Smooth muscle cell (in vitro differentiated cells): ENCODE data around the gene SP7. TPM values are rescaled to one million over a fixed set of nuclear protein-coding genes. Genes with fewer than 3 reads are reported as not detected.

Experiments used
- DNase-seq: peaks from one replicate; lab custom pipeline; 2025; ENCODE audit not compliant: unreplicated experiment; lab: John Stamatoyannopoulos, UW
- H2AFZ ChIP-seq: fragments of 200-600 bp; sonication (generic); 2 replicates; pipeline ENCODE4 v1.6.0; 2016; ENCODE audit warnings: antibody characterized with exemption, low read depth, mild to moderate bottlenecking
- H3F3A ChIP-seq: fragments of 200-600 bp; sonication (generic); 2 replicates; pipeline ENCODE4 v1.6.0; 2017; ENCODE audit warnings: antibody characterized with exemption, low read depth
- H3K27ac ChIP-seq: fragments of 200-600 bp; sonication (generic); 2 replicates; pipeline ENCODE4 v1.5.1; 2016; ENCODE audit warnings: low read depth, mild to moderate bottlenecking
- H3K27me3 ChIP-seq: fragments of 200-600 bp; sonication (generic); 2 replicates; pipeline ENCODE4 v1.6.1; 2016; ENCODE audit warnings: low read depth, mild to moderate bottlenecking
- H3K36me3 ChIP-seq: fragments of 200-600 bp; sonication (generic); 2 replicates; pipeline ENCODE4 v1.5.1; 2016; ENCODE audit warnings: low read depth
- H3K4me1 ChIP-seq: fragments of 200-600 bp; sonication (generic); 2 replicates; pipeline ENCODE4 v1.5.1; 2016; ENCODE audit warnings: low read depth
- H3K4me2 ChIP-seq: fragments of 200-600 bp; sonication (generic); 2 replicates; pipeline ENCODE4 v1.6.0; 2016; ENCODE audit warnings: mild to moderate bottlenecking
- H3K4me3 ChIP-seq: fragments of 200-600 bp; sonication (generic); 2 replicates; pipeline ENCODE4 v1.5.1; 2016; ENCODE audit warnings: mild to moderate bottlenecking
- H3K79me2 ChIP-seq: fragments of 200-600 bp; sonication (generic); 2 replicates; pipeline ENCODE4 v1.6.0; 2016; ENCODE audit warnings: low read depth, mild to moderate bottlenecking
- H3K9ac ChIP-seq: fragments of 200-600 bp; sonication (generic); 2 replicates; pipeline ENCODE4 v1.6.0; 2016; ENCODE audit warnings: low read depth
- H3K9me3 ChIP-seq: fragments of 200-600 bp; sonication (generic); replicated peaks from 2 replicates; pipeline ENCODE4 v1.5.1; 2016; ENCODE audit warnings: low read depth
- H4K20me1 ChIP-seq: fragments of 200-600 bp; sonication (generic); 2 replicates; pipeline ENCODE4 v1.6.0; 2016; ENCODE audit warnings: low read depth
- CTCF ChIP-seq: fragments of 200-600 bp; sonication (generic); IDR thresholded peaks from 2 replicates; pipeline ENCODE4 v1.5.1; 2017; ENCODE audit warnings: borderline replicate concordance, mild to moderate bottlenecking, antibody characterized with exemption; ENCODE audit not compliant: insufficient read depth, poor library complexity, severe bottlenecking
- WGBS: methylation state at CpG from one replicate; pipeline ENCODE4 v1.1.7; 2016; ENCODE audit warnings: low lambda C conversion rate; 5-methylcytosine and 5-hydroxymethylcytosine counted together
- polyA plus RNA-seq: library from polyadenylated mRNA; unstranded; fragments of >200 nt; fragmentation: Nextera tagmentation; extraction: Ambion mirVana; gene quantifications from 2 replicates; pipeline ENCODE4 v1.2.1, GENCODE V29; 2016
- total RNA-seq: library from RNA; depleted of rRNA; stranded (reverse); fragments of >200 nt; gene quantifications from 2 replicates; pipeline ENCODE4 v1.2.3, GENCODE V29; 2014

The SP7 gene
- total and polyA plus RNA-seq, 2 experiments from 2014 or later: 0.04 TPM; not detected in 1

GRCh38 chr12:53289891-53290290, 46.3 kb downstream of the SP7 start:
- Histone ChIP-seq H3K4me2 (no peak overlapping the region), H3K4me1 (no peaks in the 10 kb centered on the region), H3K4me3 (no peak overlapping the region), H3K27ac (no peak overlapping the region), H3K9ac (no peak overlapping the region), H3F3A (peaks cover 7% of the 10 kb centered on the region), H3K36me3 (no peaks in the 10 kb centered on the region), H3K27me3 (no peaks in the 10 kb centered on the region), H3K79me2 (no peaks in the 10 kb centered on the region), H2AFZ (no peak overlapping the region), H4K20me1 (no peaks in the 10 kb centered on the region), H3K9me3 (no peaks in the 10 kb centered on the region)
- 98% methylated on average over 4 of the region's 4 CpGs for WGBS
- TF ChIP-seq CTCF: no peak
- DNase-seq: no peak

DNA sequence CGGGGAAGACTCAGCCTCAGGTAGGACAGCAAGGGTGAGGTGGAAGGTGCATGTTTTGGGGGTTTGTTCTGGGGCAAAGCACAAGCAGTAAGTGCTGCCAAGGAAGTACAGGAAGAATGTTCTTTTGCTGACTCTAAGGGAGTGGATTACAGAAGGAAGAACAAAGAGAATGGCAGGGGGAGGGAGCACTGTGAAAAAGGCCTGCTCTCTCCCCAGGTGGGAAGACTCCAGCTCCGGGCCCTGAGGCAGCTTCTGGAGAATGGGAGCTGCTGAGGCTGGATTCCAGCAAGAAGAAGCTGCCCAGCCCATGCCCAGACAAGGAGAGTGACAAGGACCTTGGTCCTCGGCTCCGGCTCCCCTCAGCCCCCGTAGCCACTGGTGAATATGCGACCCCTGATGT, 47.8 kb downstream of the SP7 start:
- H3K9ac ChIP-seq: no peak overlapping the region
- DNase-seq: no peak
- no peaks in the 10 kb centered on the region for H3F3A ChIP-seq
- H3K4me1 ChIP-seq: no peaks in the 10 kb centered on the region
- no peaks in the 10 kb centered on the region for H4K20me1 ChIP-seq
- no peak overlapping the region for H3K27ac ChIP-seq
- no peak overlapping the region for H2AFZ ChIP-seq
- no peaks in the 10 kb centered on the region for H3K9me3 ChIP-seq
- no peak overlapping the region for H3K4me3 ChIP-seq
- no peaks in the 10 kb centered on the region for H3K36me3 ChIP-seq
- no peak overlapping the region for H3K4me2 ChIP-seq
- no peak for TF ChIP-seq CTCF
- H3K27me3 ChIP-seq: no peaks in the 10 kb centered on the region
- H3K79me2 ChIP-seq: no peaks in the 10 kb centered on the region
- 96% methylated on average over 6 of the region's 6 CpGs for WGBS

DNA sequence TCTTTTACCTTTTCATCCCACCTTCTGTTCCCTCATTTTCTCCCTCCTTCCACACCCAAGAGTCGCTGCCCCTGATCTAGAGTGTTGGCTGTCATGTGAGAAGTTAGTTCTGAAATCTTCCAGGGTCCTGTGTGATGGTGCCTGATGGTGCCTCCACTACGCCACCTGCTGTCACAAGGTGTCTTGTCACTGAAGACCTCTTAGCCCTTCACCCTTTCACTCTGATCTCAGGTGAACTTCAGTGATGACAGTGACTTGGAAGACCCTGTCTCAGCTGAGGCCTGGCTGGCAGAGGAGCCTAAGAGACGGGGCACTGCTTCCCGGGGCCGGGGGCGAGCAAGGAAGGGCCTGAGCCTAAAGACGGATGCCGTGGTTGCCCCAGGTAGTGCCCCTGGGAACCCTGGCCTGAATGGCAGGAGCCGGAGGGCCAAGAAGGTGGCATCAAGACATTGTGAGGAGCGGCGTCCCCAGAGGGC, 48.4 kb downstream of the SP7 start:
- WGBS: 90% methylated on average over 11 of the region's 11 CpGs
- H3K4me1 ChIP-seq: no peaks in the 10 kb centered on the region
- no peaks in the 10 kb centered on the region for H4K20me1 ChIP-seq
- H3K9ac ChIP-seq: no peak overlapping the region
- no peak overlapping the region for H2AFZ ChIP-seq
- H3F3A ChIP-seq: no peaks in the 10 kb centered on the region
- H3K4me2 ChIP-seq: no peak overlapping the region
- no peaks in the 10 kb centered on the region for H3K9me3 ChIP-seq
- H3K36me3 ChIP-seq: no peaks in the 10 kb centered on the region
- no peak overlapping the region for H3K4me3 ChIP-seq
- DNase-seq: peak; percentile 4
- H3K27ac ChIP-seq: no peak overlapping the region
- peak; percentile 60 for TF ChIP-seq CTCF
- H3K79me2 ChIP-seq: no peaks in the 10 kb centered on the region
- no peaks in the 10 kb centered on the region for H3K27me3 ChIP-seq

- Histone ChIP-seq H3K9me3 (no peaks in the 10 kb centered on the region), H3F3A (no peaks in the 10 kb centered on the region), H4K20me1 (no peaks in the 10 kb centered on the region), H3K27me3 (no peaks in the 10 kb centered on the region), H3K79me2 (no peaks in the 10 kb centered on the region), H2AFZ (no peak overlapping the region), H3K4me2 (no peak overlapping the region), H3K9ac (no peak overlapping the region), H3K36me3 (no peaks in the 10 kb centered on the region), H3K4me3 (no peak overlapping the region), H3K4me1 (no peaks in the 10 kb centered on the region), H3K27ac (no peak overlapping the region)
- TF ChIP-seq CTCF: no peak
- DNase-seq: no peak
- WGBS: 95% methylated on average over 9 of the region's 9 CpGs
Observed at GRCh38 chr12:53286448-53286847, 49.7 kb downstream of the SP7 start.
